K562 (cell line): ENCODE results near the gene CLSTN2. TPM values are rescaled to one million over a fixed set of nuclear protein-coding genes. Genes with fewer than 3 reads are reported as not detected.

Experiments used
- ATAC-seq: fragments of 200-7000 bp; cut with Tn5 transposase; 3 replicates; pipeline ENCODE4 v1.9.1; 2020; ENCODE audit warnings: moderate library complexity
- BruUV-seq: library from RNA; stranded (reverse); fragments of 400-500 nt; replicated peaks from 2 replicates; lab custom pipeline; 2021; lab: Mats Ljungman, UMichigan
- CTCF ChIA-PET: fragments of 300-600 bp; formaldehyde crosslinking; extraction: SDS; loops from one replicate; lab custom pipeline; 2021; ENCODE audit warnings: low intra/inter-chr PET ratio; lab: Yijun Ruan, JAX
- POLR2A ChIA-PET: fragments of 300-600, 350-650 bp; sonication (Branson Sonifier 250); formaldehyde crosslinking; extraction: SDS; loops from one replicate; lab custom pipeline; 2021; ENCODE audit warnings: antibody characterized with exemption, inconsistent platforms; lab: Yijun Ruan, JAX
- DNase-seq, 4 experiments: peaks; one replicate each; pipeline versions ENCODE4 v3.0.0 to v3.0.0-alpha.2; 2011 to 2018; ENCODE audit warnings: low spot score in 3 of 4, mixed read lengths in 3 of 4; ENCODE audit errors: extremely low read depth in 1 of 4
- FAIRE-seq: peaks from 2 replicates; lab custom pipeline; 2011; peaks lifted over from hg19 to GRCh38; lab: Jason Lieb, UNC
- H2AFZ ChIP-seq: 2 replicates; pipeline ENCODE4 v1.6.0; 2011; ENCODE audit warnings: low read depth, low read length, control low read depth, inconsistent platforms
- H3K27ac ChIP-seq: fragments of 200-600 bp; 3 replicates; pipeline ENCODE4 v1.8.0; 2011; ENCODE audit warnings: low read depth, mild to moderate bottlenecking, control low read depth, inconsistent platforms, low read length, moderate library complexity, mixed read lengths; ENCODE audit errors: extremely low read depth
- H3K27me3 ChIP-seq, 2 experiments: fragments of 300-600 bp in 1 of 2; 2 replicates in 1 of 2; 3 replicates in 1 of 2; pipeline versions ENCODE4 v1.6.0 to v1.8.0; 2011; ENCODE audit warnings: inconsistent platforms in 2 of 2, low read length in 2 of 2, mild to moderate bottlenecking in 1 of 2, mixed read lengths in 1 of 2, moderate library complexity in 1 of 2; ENCODE audit not compliant: control insufficient read depth in 2 of 2, insufficient read depth in 2 of 2
- H3K36me3 ChIP-seq: fragments of 300-600 bp; 3 replicates; pipeline ENCODE4 v1.8.0; 2011; ENCODE audit warnings: mild to moderate bottlenecking, low read length, inconsistent platforms; ENCODE audit not compliant: control insufficient read depth, insufficient read depth
- H3K4me1 ChIP-seq, 2 experiments: fragments of 200-600 bp in 1 of 2; replicated peaks in 1 of 2; 2 replicates in 1 of 2; 3 replicates in 1 of 2; pipeline versions ENCODE4 v1.5.1 to v1.8.0; 2011; ENCODE audit warnings: inconsistent platforms in 2 of 2, low read length in 2 of 2, mild to moderate bottlenecking in 1 of 2, mixed read lengths in 1 of 2, moderate library complexity in 1 of 2; ENCODE audit not compliant: control insufficient read depth in 2 of 2, insufficient read depth in 2 of 2
- H3K4me2 ChIP-seq: 2 replicates; pipeline ENCODE4 v1.6.1; 2011; ENCODE audit warnings: low read length, control low read depth, inconsistent platforms, mixed read lengths; ENCODE audit not compliant: insufficient read depth
- H3K4me3 ChIP-seq: fragments of 200-600 bp; sonication (generic), shearing (Covaris generic); 2 replicates; pipeline ENCODE4 v1.5.1; 2016; ENCODE audit warnings: control low read depth, inconsistent platforms
- H3K79me2 ChIP-seq: fragments of 200-600 bp; 3 replicates; pipeline ENCODE4 v1.8.0; 2011; ENCODE audit warnings: low read length, inconsistent platforms; ENCODE audit not compliant: control insufficient read depth, insufficient read depth
- H3K9ac ChIP-seq, 2 experiments: 2 replicates each; pipeline versions ENCODE4 v1.6.0 to v1.6.1; 2011; ENCODE audit warnings: low read depth in 2 of 2, low read length in 2 of 2, control low read depth in 1 of 2, inconsistent platforms in 1 of 2, mild to moderate bottlenecking in 1 of 2, mixed read lengths in 1 of 2; ENCODE audit not compliant: insufficient read depth in 1 of 2
- H3K9me1 ChIP-seq: one replicate; pipeline ENCODE4 v1.6.0; 2011; ENCODE audit warnings: inconsistent platforms, mild to moderate bottlenecking, low read length, moderate library complexity; ENCODE audit not compliant: control insufficient read depth, insufficient read depth
- H3K9me3 ChIP-seq: replicated peaks from 2 replicates; pipeline ENCODE4 v1.5.1; 2011; ENCODE audit warnings: low read depth, low read length, inconsistent platforms; ENCODE audit not compliant: control insufficient read depth, insufficient read depth
- H4K20me1 ChIP-seq: replicated peaks from 2 replicates; pipeline ENCODE4 v1.6.1; 2011; ENCODE audit warnings: low read length, inconsistent platforms, mixed read lengths; ENCODE audit not compliant: control insufficient read depth, insufficient read depth
- BCLAF1 ChIP-seq, 2 experiments: fragments of 450-650 bp in 1 of 2; IDR thresholded peaks; 2 replicates each; pipeline ENCODE4 v1.6.1; 2011 to 2017; ENCODE audit warnings: low read depth in 2 of 2, antibody characterized with exemption in 1 of 2, borderline replicate concordance in 1 of 2, low read length in 1 of 2, mild to moderate bottlenecking in 1 of 2, mixed read lengths in 1 of 2; ENCODE audit not compliant: control insufficient read depth in 1 of 2
- BMI1 ChIP-seq: fragments of 150-350 bp; IDR thresholded peaks from 2 replicates; pipeline ENCODE4 v1.6.1; 2014; ENCODE audit warnings: low read length
- BRCA1 ChIP-seq, 2 experiments: fragments of 450-650 bp in 1 of 2; sonication (generic) in 1 of 2; formaldehyde crosslinking in 1 of 2; IDR thresholded peaks; 2 replicates each; pipeline versions ENCODE4 v1.5.0 to v1.6.1; 2017 to 2020; ENCODE audit warnings: mild to moderate bottlenecking in 1 of 2, missing genetic modification reagents in 1 of 2
- DNMT1 ChIP-seq: fragments of 450-650 bp; IDR thresholded peaks from 2 replicates; pipeline ENCODE4 v1.6.1; 2016; ENCODE audit warnings: antibody characterized with exemption, mild to moderate bottlenecking
- ESRRB ChIP-seq: fragments of 250-450 bp; sonication (Bioruptor Pico); IDR thresholded peaks from 2 replicates; pipeline ENCODE4 v1.5.0; 2020; ENCODE audit warnings: mild to moderate bottlenecking, moderate library complexity, borderline replicate concordance
- JUND ChIP-seq, 2 experiments: IDR thresholded peaks; 2 replicates in 1 of 2; 3 replicates in 1 of 2; pipeline ENCODE4 v1.6.1; 2011; ENCODE audit warnings: borderline replicate concordance in 2 of 2, low read depth in 2 of 2, low read length in 2 of 2, improper control_type of control experiment in 1 of 2, missing biosample characterization in 1 of 2, missing genetic modification characterization in 1 of 2, missing genetic modification reagents in 1 of 2
- MXD1 ChIP-seq: fragments of 250-450 bp; sonication (Bioruptor Pico); IDR thresholded peaks from 2 replicates; pipeline ENCODE4 v1.8.0; 2021; ENCODE audit warnings: borderline replicate concordance, mild to moderate bottlenecking, moderate library complexity; ENCODE audit not compliant: poor library complexity, severe bottlenecking
- SAFB2 ChIP-seq: fragments of 200-400 bp; formaldehyde crosslinking; IDR thresholded peaks from 2 replicates; pipeline ENCODE4 v1.6.1; 2018; ENCODE audit warnings: borderline replicate concordance, low read length, low read depth, moderate library complexity; ENCODE audit not compliant: severe bottlenecking
- SMARCB1 ChIP-seq: IDR thresholded peaks from 2 replicates; pipeline ENCODE4 v1.6.1; 2011; ENCODE audit warnings: improper control_type of control experiment, low read depth; ENCODE audit not compliant: insufficient read length
- TCF7L2 ChIP-seq: fragments of 150-350 bp; IDR thresholded peaks from 2 replicates; pipeline ENCODE4 v1.6.1; 2016; ENCODE audit warnings: low read depth, mild to moderate bottlenecking, low read length, moderate library complexity
- ZNF253 ChIP-seq: fragments of 250-450 bp; sonication (Bioruptor Pico); conservative IDR thresholded peaks from 2 replicates; pipeline ENCODE4 v1.6.1; 2021; ENCODE audit warnings: mild to moderate bottlenecking
- ZNF445 ChIP-seq: fragments of 250-450 bp; sonication (Bioruptor Pico); IDR thresholded peaks from 2 replicates; pipeline ENCODE4 v1.4.0; 2020; ENCODE audit warnings: low read depth, mild to moderate bottlenecking, moderate library complexity
- WGBS: fragments of 100-300 bp; shearing (Covaris generic); methylation state at CpG from one replicate; pipeline ENCODE4 v1.1.6; 2016; ENCODE audit warnings: low coverage, mixed read lengths; ENCODE audit not compliant: insufficient coverage; ENCODE audit errors: missing lambda C conversion rate; 5-methylcytosine and 5-hydroxymethylcytosine counted together
- in situ Hi-C: fragments of 300-500 bp; cut with MboI; formaldehyde crosslinking; loops from 4 replicates; pipeline ENCODE4 v1.15.0; 2018; ENCODE audit warnings: inconsistent platforms, mixed read lengths
- intact Hi-C: fragments of 100-400 bp; cut with micrococcal nuclease; formaldehyde crosslinking; loops from 2 replicates; pipeline ENCODE4 v1.14.2; 2022
- polyA plus RNA-seq, 8 experiments: library from polyadenylated mRNA; depleted of rRNA in 4 of 8; stranded (reverse) in 5 of 8; unstranded in 3 of 8; fragments of >200 nt; fragmentation: Nextera tagmentation in 2 of 8; fragmentation: Illumina TruSeq in 1 of 8; extraction: Ambion mirVana in 2 of 8; extraction: Trizol in 1 of 8; gene quantifications; 2 replicates each; pipeline versions ENCODE4 v1.2.1 to v1.2.3, GENCODE V29; 2011 to 2014; ENCODE audit warnings: inconsistent platforms in 1 of 8, missing spikeins in 1 of 8
- total RNA-seq, 7 experiments: library from RNA; depleted of rRNA in 6 of 7; stranded (reverse); fragments of >200 nt in 6 of 7; fragmentation: Illumina TruSeq in 2 of 7; extraction: Trizol in 2 of 7; gene quantifications; 2 replicates each; pipeline versions ENCODE4 v1.2.1 to v1.2.3, GENCODE V29; 2011 to 2021; ENCODE audit warnings: low replicate concordance in 1 of 7

CLSTN2 gene
- total and polyA plus RNA-seq, 9 of the 15 experiments (the other 6 are each of a cell fraction or from before 2014, with no cell fraction given) = 0.02 to 0.04 (median 0.04) TPM; not detected in 6

GRCh38 chr3:140529096-140529495, 594.1 kb downstream of the CLSTN2 start:
- Histone ChIP-seq H4K20me1 (no peaks in the 10 kb centered on the region), H3K4me1 (no peaks in the 10 kb centered on the region), H3K27me3 (no peaks in the 10 kb centered on the region), H3K36me3 (no peaks in the 10 kb centered on the region), H3K9ac (no peak overlapping the region), H3K27ac (no peak overlapping the region), H3K9me1 (no peaks in the 10 kb centered on the region), H3K4me2 (no peak overlapping the region), H3K9me3 (no peaks in the 10 kb centered on the region), H3K79me2 (no peaks in the 10 kb centered on the region), H2AFZ (no peak overlapping the region), H3K4me3 (no peak overlapping the region)
- ChIA-PET CTCF (no interaction called here), POLR2A (no interaction called here)
- DNase-seq (no peak), FAIRE-seq (no peak), ATAC-seq (no peak)
- TF ChIP-seq ESRRB (CRISPR knock-in tag) (no peak), SMARCB1 (no peak), BRCA1 (IDR thresholded peaks at IDR 0.05) (no peak), BRCA1 (CRISPR knock-in tag; IDR thresholded peaks at IDR 0.05) (no peak), JUND (IDR thresholded peaks at IDR 0.05; ENCODE audit: borderline replicate concordance, low read depth, low read length) (no peak), JUND (tag; IDR thresholded peaks at IDR 0.05; ENCODE audit: borderline replicate concordance, low read depth, low read length) (no peak), MXD1 (CRISPR knock-in tag) (no peak), ZNF445 (CRISPR knock-in tag) (no peak), DNMT1 (no peak), BCLAF1 (IDR thresholded peaks at IDR 0.05; ENCODE audit: borderline replicate concordance in 1 of 2, control insufficient read depth in 1 of 2, low read depth in 2 of 2, low read length in 1 of 2) (no peak), SAFB2 (no peak), ZNF253 (CRISPR knock-in tag) (no peak), BMI1 (no peak), TCF7L2 (no peak)
- BruUV-seq = no TSS peak
- 0% methylated on average over 5 of the region's 5 CpGs for WGBS
- intact Hi-C loops = no loop called here
- in situ Hi-C loops = no loop called here
